NCI-H526 (cell line): ENCODE data around the gene NR4A3.
"Not testable (repeated sequence)": the region's sequence is repeated elsewhere in the genome, so short reads cannot be mapped to it uniquely, and the experiment has no call there.

ENCODE experiments used
- DNase-seq, 2 experiments: peaks; one replicate each; lab custom pipeline; 2025; lab: John Stamatoyannopoulos, UW

NR4A3 gene

GRCh38 chr9:99833735-99834134 lies 12.1 kb downstream of the NR4A3 start:
- DNase-seq = no peak

GRCh38 chr9:99834474-99834873 lies 12.8 kb downstream of the NR4A3 start:
- no peak for DNase-seq

DNA sequence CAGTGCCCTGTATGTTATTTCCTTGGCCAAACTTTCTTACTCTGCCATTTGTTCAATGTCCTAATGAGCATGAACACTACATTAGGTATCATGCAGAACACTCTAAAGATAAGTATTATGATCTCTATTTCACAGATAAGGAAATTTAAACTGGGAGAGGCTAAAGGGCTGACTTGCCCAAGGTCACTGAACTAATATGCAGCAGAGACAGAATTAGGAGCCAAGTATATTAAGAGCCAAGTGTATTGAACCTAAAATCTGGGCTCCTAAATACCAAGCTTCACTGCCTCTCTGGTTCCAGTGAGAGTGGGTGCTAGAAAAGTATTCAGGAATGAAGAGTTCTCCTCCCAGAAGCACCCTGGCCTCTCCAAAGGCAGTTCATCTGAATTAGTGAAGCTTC lies 13.5 kb downstream of the NR4A3 start:
- no peak for DNase-seq

DNA sequence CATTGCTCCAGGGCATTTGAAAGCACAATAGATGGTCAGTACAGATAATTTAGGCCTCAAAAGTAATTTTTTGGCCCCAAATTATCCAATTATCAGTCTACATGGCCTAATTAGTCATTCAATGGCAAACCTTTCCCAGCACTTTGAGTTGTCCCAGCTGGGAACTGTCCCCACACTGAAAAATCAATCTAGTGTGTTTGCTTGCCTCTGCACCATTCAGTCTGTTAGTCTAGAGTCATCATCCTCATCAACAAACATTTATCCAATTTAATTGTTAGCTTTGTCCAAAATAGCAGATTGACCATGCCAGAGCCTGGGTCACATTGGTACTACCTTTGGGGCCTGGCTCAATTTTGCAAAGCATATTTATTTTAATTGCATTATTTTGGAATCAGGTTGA lies 13.9 kb downstream of the NR4A3 start:
- no peak for DNase-seq

GRCh38 chr9:99840072-99840471 lies 18.4 kb downstream of the NR4A3 start:
- no peak for DNase-seq

GRCh38 chr9:99845063-99845462 lies 23.4 kb downstream of the NR4A3 start:
- no peak for DNase-seq

GRCh38 chr9:99848447-99848846 lies 26.8 kb downstream of the NR4A3 start:
- DNase-seq = no peak

DNA sequence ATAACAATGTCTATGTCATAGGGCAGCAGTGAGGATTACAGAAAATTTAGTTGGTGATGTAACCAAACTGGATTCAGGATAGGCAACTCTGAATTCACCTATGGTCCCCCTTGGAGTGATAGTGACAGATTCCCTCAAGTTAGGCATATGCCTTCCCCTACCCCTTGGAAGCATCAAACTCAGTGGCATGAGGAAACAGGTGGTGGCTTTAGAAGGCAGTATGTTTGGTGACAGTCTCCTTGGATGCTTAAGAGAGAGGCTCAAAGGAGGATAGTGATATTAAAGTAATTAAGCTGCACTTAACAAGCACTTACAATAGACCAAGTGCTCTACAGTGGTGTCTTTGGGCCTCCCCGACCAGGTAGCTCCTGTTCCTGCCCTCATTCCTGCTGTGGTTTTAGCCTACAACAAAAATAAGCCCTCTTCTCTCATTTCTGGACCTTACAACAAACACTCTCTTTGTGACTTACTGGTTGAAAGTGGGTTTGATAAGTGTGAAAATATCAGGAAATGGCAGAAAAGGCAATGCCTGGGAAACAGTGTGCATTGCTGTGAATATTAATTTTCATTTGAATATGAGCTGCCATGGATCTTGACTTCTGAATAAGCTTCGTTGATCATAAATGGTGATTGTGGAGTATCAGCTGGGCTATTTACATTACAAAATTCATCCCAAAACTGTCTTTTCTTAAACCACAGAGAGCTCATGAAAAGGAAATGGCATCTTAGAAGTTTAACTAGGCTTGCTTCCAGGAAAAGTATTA lies 29.2 kb downstream of the NR4A3 start:
- no peak for DNase-seq

- DNase-seq = no peak
These were observed 29.8 kb downstream of the NR4A3 start for GRCh38 chr9:99851500-99851822.

GRCh38 chr9:99852617-99853016 lies 30.9 kb downstream of the NR4A3 start:
- DNase-seq = no peak

DNA sequence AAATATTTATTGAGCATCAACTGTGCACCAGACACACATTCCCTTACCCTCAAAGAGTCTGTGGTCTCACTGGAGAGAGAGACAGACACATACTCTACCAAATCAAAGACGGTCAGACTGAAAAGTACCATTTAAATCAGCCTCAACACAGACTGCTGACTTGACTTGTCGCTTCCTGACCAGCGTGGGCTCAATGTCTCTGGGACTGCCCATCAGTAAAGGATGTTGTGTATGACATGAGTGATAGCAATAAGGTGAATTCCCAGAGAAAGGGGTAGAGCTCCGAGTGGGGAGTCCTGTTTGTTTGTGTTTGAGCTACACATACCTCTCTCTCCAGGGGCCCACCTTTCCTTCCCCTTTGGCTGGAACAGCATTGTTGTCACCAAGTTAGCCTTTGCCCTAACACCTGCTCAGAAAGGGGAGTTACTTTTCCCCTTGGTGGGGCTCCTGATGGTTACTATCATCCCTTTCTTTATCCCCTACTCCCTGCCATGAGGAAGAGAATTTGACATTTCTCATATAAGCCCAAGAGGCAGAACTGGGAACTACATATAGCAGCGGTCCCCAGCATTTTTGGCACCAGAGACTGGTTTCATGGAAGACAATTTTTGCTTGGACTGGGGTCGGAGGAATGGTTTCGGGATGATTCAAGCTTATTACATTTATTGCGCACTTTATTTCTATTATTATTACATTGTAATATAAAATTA lies 33.9 kb downstream of the NR4A3 start:
- no peak for DNase-seq

DNA sequence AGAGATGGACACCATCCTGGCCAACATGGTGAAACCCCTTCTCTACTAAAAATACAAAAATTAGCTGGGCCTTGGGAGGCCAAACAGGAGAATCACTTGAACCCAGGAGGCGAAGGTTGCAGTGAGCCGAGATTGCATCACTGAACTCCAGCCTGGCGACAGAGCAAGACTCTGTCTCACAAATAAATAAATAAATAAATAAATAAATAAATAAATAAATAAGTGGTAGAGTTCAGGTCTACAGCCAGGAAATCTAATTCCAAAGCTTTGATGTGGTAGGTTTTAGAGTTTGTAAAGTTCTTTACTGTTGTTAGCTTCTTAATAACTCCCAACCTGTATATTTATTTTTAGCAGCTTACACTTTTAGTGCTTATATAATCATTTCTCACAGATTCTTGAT lies 35.9 kb downstream of the NR4A3 start:
- not testable (repeated sequence) for DNase-seq

GRCh38 chr9:99858087-99858486 lies 36.4 kb downstream of the NR4A3 start:
- DNase-seq = no peak

DNA sequence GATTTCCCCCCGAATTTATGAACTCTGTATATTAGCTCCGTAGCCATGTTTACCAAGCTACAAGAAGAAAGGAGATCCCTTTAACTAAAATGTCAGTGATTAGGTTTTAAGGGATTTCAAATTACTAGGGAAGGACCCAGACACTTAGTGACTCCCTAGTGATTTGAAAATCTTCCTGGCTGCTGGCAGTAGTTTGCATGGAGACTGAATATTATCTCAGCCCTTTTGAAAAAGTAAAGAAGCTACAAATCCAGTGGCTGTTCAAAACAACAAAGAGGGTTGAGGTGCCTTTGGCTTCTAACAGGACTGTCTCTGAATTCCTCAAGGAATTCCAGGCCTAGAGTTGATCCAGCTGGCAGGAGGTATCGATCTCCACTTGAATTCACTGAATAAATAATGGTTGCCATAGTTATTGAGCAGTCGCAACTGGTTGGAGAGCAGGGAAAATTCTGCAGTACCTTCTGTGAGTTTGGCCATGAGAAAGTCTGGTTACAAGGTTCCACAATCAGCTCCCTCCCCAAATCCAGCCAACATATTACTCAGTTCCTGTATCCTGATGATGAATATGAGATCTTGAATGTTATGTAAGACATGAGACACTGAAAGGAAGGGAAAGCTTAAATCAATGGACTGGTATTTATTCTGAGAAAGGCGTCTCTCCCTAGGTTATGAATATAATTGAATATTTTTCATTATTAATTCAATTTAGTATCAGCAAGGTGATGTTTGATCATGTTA lies 37.7 kb downstream of the NR4A3 start:
- peak in 1 of 2 experiments; percentile 28 for DNase-seq

DNA sequence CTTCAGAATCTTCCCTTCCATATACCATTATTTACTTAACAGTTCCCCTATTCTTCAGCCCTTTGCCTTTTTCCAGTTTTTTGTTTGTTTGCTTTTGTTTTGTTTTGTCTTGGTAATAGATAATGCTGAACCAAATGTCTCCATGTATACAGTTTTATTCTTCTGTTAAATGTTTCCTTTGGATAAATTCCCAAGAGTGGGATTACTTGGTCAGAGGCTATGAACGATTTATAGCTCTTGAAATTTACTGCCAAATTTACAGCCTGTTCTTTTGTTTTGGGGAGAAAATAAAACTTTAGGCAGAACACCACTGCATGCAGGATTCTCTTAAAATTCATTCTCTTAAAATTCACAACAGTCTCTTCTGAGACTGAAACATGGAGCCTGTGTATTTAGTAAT lies 38.6 kb downstream of the NR4A3 start:
- DNase-seq = no peak

DNA sequence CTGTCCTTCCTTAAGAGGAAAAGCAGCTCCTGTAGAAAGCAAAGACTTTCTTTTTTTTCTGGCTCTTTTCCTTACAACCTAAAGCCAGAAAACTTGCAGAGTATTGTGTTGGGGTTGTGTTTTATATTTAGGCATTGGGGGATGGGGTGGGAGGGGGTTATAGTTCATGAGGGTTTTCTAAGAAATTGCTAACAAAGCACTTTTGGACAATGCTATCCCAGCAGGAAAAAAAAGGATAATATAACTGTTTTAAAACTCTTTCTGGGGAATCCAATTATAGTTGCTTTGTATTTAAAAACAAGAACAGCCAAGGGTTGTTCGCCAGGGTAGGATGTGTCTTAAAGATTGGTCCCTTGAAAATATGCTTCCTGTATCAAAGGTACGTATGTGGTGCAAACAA lies 42.3 kb downstream of the NR4A3 start:
- DNase-seq = no peak

DNA sequence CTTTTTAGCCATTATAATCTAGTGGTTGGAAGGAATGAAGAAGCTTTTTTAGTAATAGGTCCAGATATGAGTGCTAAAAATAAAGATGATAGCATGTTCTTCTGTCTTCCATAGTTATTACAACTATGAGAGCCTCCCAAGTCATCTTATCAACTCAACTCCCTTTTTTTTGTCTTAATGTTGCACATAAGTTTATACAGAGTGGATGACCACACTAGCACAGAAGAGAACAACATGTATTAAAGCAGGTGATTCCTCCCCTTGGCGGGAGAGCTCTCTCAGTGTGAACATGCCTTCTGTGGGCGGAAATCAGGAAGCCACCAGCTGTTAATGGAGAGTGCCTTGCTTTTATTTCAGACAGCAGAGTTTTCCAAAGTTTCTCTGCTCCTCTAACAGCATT lies 44.7 kb downstream of the NR4A3 start:
- peak in 1 of 2 experiments; percentile 22 for DNase-seq

DNA sequence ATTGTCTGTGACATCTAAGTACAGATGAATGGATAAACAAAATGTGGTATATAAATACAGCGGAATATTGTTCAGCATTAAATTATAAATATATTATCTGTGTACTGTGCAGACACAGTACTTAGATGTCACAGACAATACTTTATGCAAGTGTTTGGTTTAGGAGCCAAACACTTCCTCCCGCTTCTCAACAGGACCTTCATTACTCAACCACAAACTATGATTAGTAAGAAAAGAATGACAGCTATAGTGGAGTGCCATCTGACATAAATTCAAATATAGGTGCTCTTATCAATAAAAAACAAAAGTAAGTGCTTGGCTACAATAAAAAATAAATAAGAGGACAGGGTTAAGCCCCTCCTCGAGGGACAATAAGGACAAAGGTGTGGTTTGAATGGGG lies 45.9 kb downstream of the NR4A3 start:
- DNase-seq = no peak

DNA sequence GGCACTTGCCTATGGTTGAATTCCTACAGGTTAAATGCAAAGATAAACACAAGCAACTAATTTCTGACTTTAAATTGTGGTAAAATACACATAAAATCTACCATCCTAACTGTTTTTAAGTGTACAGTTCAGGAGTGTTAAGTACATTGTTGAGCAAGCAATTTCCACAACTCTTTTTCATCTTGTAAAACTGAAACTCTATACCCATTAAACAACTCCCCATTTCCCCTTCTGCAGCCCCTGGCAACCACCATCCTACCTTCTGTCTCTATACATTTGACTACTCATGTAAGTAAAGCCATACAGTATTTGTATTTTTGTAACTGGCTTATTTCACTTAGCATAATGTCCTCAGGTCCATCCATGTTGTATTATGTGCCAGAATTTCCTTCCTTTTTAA lies 46.3 kb downstream of the NR4A3 start:
- no peak for DNase-seq

DNA sequence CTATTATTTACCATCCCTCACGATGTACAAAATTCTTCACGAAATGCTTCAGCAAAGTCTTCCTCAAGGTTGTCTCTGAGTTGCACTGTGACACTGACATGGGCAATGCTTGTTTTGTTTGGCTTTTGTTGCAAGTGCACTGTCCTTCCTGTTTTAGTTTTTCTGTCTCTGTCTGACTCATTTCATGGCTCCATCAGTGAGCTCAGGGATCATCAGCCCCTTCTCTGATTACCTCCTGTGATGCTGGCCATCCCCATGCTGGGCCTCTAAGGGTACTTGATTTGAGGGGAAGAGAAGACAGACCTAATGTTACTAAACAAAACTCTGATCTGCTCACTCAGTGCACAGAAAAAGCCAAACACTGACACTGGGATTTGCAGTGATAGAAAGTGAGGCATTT lies 47.2 kb downstream of the NR4A3 start:
- no peak for DNase-seq

- no peak for DNase-seq
These were observed 48.4 kb downstream of the NR4A3 start for GRCh38 chr9:99870126-99870525.

DNA sequence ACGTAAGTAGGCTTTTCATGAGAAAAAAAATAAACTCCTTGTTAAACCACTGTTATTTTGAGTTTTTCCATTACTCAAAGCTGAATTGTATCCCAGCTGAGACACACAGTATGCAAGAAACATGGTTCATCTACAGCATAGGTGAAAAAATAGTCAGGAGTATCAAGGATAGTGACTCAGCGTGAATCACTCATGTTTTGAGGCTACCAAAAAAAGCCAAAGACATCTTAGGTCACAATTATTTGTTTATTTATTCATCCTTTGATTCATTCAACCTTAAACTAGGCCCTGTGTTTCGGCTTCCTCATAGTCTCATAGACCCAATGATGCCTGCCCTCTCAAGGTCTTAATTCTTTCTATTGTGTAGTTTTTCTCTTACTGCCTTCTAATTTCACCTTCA lies 51.8 kb downstream of the NR4A3 start:
- DNase-seq = no peak

DNA sequence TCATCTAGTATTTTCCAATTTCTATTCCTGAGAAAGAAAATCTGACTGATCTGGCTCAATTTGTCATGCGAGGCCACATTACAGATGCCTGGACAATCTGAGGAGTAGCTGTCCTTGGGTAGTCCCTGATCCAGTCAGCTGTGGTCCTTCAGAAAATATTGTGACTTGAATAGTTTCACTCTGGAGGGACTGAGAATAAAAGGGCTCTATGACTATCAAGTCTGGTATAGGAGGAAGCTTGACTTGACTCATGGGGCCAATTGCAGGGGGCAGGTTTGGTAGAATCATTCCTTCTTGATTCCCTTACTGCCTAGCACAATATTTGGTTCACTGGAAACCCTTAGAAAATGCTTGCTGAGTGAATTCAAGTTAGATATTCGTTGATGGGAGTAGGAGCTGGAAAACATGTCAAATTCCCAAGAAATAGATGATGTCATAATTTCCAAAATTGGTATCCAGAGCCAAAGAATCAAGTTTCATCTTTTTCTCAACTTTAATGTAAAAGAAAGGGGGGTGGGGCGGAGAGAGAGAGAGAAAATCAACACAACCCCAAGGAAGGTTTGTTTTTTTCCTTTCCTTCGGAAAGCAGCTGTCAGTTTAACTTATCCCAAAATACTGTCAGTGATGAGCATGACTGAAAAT lies 52.4 kb downstream of the NR4A3 start:
- DNase-seq = no peak
